SU-DHL-6 (cell line): ENCODE data around the gene SPAG8.

ENCODE experiments used
- H2AFZ ChIP-seq: fragments of 200-600 bp; sonication (generic); 2 replicates; pipeline ENCODE4 v1.6.1; 2014; ENCODE audit warnings: low read depth, mild to moderate bottlenecking, moderate library complexity, mixed read lengths, antibody characterized with exemption, low read length; ENCODE audit not compliant: severe bottlenecking
- H3F3A ChIP-seq: fragments of 200-600 bp; shearing (Covaris generic); 2 replicates; pipeline ENCODE4 v1.6.0; 2016; ENCODE audit warnings: antibody characterized with exemption, mild to moderate bottlenecking; ENCODE audit not compliant: insufficient read depth
- H3K27ac ChIP-seq: fragments of 200-600 bp; sonication (generic); 2 replicates; pipeline ENCODE4 v1.5.1; 2016; ENCODE audit warnings: low read depth, mild to moderate bottlenecking, low read length, moderate library complexity, mixed read lengths
- H3K27me3 ChIP-seq: fragments of 200-600 bp; sonication (generic), shearing (Covaris generic); 2 replicates; pipeline ENCODE4 v1.6.0; 2014; ENCODE audit warnings: mild to moderate bottlenecking, low read length
- H3K36me3 ChIP-seq: fragments of 200-600 bp; sonication (generic); 2 replicates; pipeline ENCODE4 v1.6.1; 2014; ENCODE audit warnings: mild to moderate bottlenecking, low read length, mixed read lengths
- H3K4me2 ChIP-seq: fragments of 300-600, 200-600 bp; shearing (Covaris generic), sonication (generic); 2 replicates; pipeline ENCODE4 v1.6.0; 2014; ENCODE audit warnings: low read length, low read depth, mild to moderate bottlenecking; ENCODE audit not compliant: poor library complexity, severe bottlenecking
- H3K4me3 ChIP-seq: fragments of 200-600 bp; sonication (generic); 2 replicates; pipeline ENCODE4 v1.5.1; 2014; ENCODE audit warnings: antibody characterized with exemption, low read length, mild to moderate bottlenecking, mixed read lengths; ENCODE audit not compliant: insufficient read depth, poor library complexity, severe bottlenecking
- H3K79me2 ChIP-seq: fragments of 200-600 bp; sonication (generic); 2 replicates; pipeline ENCODE4 v1.6.1; 2014; ENCODE audit warnings: mild to moderate bottlenecking, low read length, moderate library complexity; ENCODE audit not compliant: insufficient read depth
- H3K9ac ChIP-seq: fragments of 200-600 bp; sonication (generic); 2 replicates; pipeline ENCODE4 v1.7.0; 2014; ENCODE audit warnings: mild to moderate bottlenecking, low read length
- H3K9me2 ChIP-seq: fragments of 200-600 bp; sonication (generic); replicated peaks from 2 replicates; pipeline ENCODE4 v1.6.1; 2014; ENCODE audit warnings: low read length; ENCODE audit not compliant: insufficient read depth
- H3K9me3 ChIP-seq: fragments of 200-600 bp; sonication (generic); 2 replicates; pipeline ENCODE4 v1.6.1; 2014; ENCODE audit warnings: low read length, mixed read lengths; ENCODE audit not compliant: insufficient read depth
- H4K20me1 ChIP-seq: fragments of 200-600 bp; sonication (generic); 2 replicates; pipeline ENCODE4 v1.6.1; 2014; ENCODE audit warnings: low read depth, mild to moderate bottlenecking, antibody characterized with exemption, low read length, moderate library complexity, mixed read lengths
- CTCF ChIP-seq: fragments of 200-600 bp; sonication (generic); IDR thresholded peaks from one replicate; pipeline ENCODE4 v1.5.1; 2017; ENCODE audit warnings: antibody characterized with exemption, mild to moderate bottlenecking, low read length, moderate library complexity; ENCODE audit not compliant: insufficient read depth, poor library complexity, severe bottlenecking
- EZH2phosphoT487 ChIP-seq: fragments of 200-600 bp; sonication (generic), shearing (Covaris generic); conservative IDR thresholded peaks from 2 replicates; pipeline ENCODE4 v1.6.1; 2018; ENCODE audit warnings: mild to moderate bottlenecking, antibody characterized with exemption, low read length, moderate library complexity, mixed read lengths

SPAG8 gene

GRCh38 chr9:35834260-35835215 lies 22.5 kb upstream of the SPAG8 start:
- H3K27me3 ChIP-seq = no peaks in the 10 kb centered on the region
- H3K9ac ChIP-seq = no peak overlapping the region
- no peaks in the 10 kb centered on the region for H3K9me2 ChIP-seq
- H3K36me3 ChIP-seq = no peaks in the 10 kb centered on the region
- no peak overlapping the region for H3K27ac ChIP-seq
- TF ChIP-seq EZH2phosphoT487 (no peak), CTCF (no peak)
- H3K4me2 ChIP-seq = no peak overlapping the region
- no peaks in the 10 kb centered on the region for H3F3A ChIP-seq
- no peak overlapping the region for H2AFZ ChIP-seq
- H3K79me2 ChIP-seq = no peaks in the 10 kb centered on the region
- no peaks in the 10 kb centered on the region for H3K9me3 ChIP-seq
- H4K20me1 ChIP-seq = no peaks in the 10 kb centered on the region
- no peak overlapping the region for H3K4me3 ChIP-seq

DNA sequence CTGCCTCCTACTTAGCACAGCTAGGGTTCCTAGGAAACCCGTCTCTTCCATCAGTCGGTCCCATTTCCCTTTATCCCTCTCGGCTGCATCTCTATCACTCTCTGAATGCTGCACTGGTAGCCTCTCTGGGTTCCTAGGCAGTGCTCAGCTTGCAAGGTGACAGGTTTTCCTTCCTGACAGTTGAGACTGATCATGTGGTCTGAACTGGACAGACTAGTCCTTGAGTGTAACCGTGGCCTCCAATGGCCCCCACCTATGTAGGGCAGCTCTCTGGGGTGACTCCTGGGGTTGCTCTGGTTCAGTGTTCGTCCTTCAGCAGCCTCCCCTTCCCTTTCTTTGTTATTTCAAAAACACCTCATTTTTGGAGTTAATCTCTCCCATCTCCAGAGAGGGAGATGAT lies 20.8 kb upstream of the SPAG8 start:
- no peak overlapping the region for H3K4me2 ChIP-seq
- H3K9me2 ChIP-seq = no peaks in the 10 kb centered on the region
- H3K27me3 ChIP-seq = no peaks in the 10 kb centered on the region
- no peaks in the 10 kb centered on the region for H3K79me2 ChIP-seq
- no peak overlapping the region for H3K27ac ChIP-seq
- no peak overlapping the region for H3K9ac ChIP-seq
- no peak overlapping the region for H2AFZ ChIP-seq
- no peaks in the 10 kb centered on the region for H3F3A ChIP-seq
- no peaks in the 10 kb centered on the region for H3K9me3 ChIP-seq
- no peaks in the 10 kb centered on the region for H4K20me1 ChIP-seq
- H3K36me3 ChIP-seq = no peaks in the 10 kb centered on the region
- no peak for TF ChIP-seq CTCF
- TF ChIP-seq EZH2phosphoT487 = no peak
- H3K4me3 ChIP-seq = no peak overlapping the region

DNA sequence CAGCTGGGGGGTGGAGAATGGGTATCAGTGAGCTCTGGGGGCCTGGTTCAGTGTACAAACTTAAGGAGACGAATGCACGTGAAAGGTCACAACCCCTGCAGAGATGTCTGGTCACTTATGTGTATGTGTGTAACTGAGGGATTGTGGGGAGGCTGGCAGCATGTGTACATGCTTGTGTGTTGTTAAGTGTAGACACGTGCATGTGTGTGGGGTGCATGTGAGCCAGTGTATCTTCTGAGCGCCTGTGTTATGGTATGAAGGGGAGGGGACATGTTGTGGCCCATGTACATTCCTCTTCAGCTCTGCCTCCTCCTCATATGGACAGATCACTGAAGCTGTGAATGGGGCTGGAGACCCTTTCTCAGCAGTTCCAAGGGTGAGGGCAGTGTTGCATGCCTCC lies 19.0 kb upstream of the SPAG8 start:
- Histone ChIP-seq H3K9me2 (no peaks in the 10 kb centered on the region), H3K79me2 (no peaks in the 10 kb centered on the region), H2AFZ (no peak overlapping the region), H3F3A (no peaks in the 10 kb centered on the region), H3K36me3 (no peaks in the 10 kb centered on the region), H4K20me1 (no peaks in the 10 kb centered on the region), H3K9me3 (no peaks in the 10 kb centered on the region), H3K4me3 (no peak overlapping the region), H3K27ac (no peak overlapping the region), H3K4me2 (no peak overlapping the region), H3K27me3 (no peaks in the 10 kb centered on the region), H3K9ac (no peak overlapping the region)
- no peak for TF ChIP-seq CTCF
- TF ChIP-seq EZH2phosphoT487 = no peak
